K562 (cell line): ENCODE results near the gene TMEM45A. TPM values are rescaled to one million over a fixed set of nuclear protein-coding genes. Genes with fewer than 3 reads are reported as not detected.
A peak's percentile ranks its signal among the peaks of the same experiment; 100 is the strongest.

Experiments used
- ATAC-seq: fragments of 200-7000 bp; cut with Tn5 transposase; 3 replicates; pipeline ENCODE4 v1.9.1; 2020; ENCODE audit warnings: moderate library complexity
- BruUV-seq: library from RNA; stranded (reverse); fragments of 400-500 nt; replicated peaks from 2 replicates; lab custom pipeline; 2021; lab: Mats Ljungman, UMichigan
- CTCF ChIA-PET: fragments of 300-600 bp; formaldehyde crosslinking; extraction: SDS; loops from one replicate; lab custom pipeline; 2021; ENCODE audit warnings: low intra/inter-chr PET ratio; lab: Yijun Ruan, JAX
- POLR2A ChIA-PET: fragments of 300-600, 350-650 bp; sonication (Branson Sonifier 250); formaldehyde crosslinking; extraction: SDS; loops from one replicate; lab custom pipeline; 2021; ENCODE audit warnings: antibody characterized with exemption, inconsistent platforms; lab: Yijun Ruan, JAX
- DNase-seq, 4 experiments: peaks; one replicate each; pipeline versions ENCODE4 v3.0.0 to v3.0.0-alpha.2; 2011 to 2018; ENCODE audit warnings: low spot score in 3 of 4, mixed read lengths in 3 of 4; ENCODE audit errors: extremely low read depth in 1 of 4
- FAIRE-seq: peaks from 2 replicates; lab custom pipeline; 2011; peaks lifted over from hg19 to GRCh38; lab: Jason Lieb, UNC
- H2AFZ ChIP-seq: 2 replicates; pipeline ENCODE4 v1.6.0; 2011; ENCODE audit warnings: low read depth, low read length, control low read depth, inconsistent platforms
- H3K27ac ChIP-seq: fragments of 200-600 bp; 3 replicates; pipeline ENCODE4 v1.8.0; 2011; ENCODE audit warnings: low read depth, mild to moderate bottlenecking, control low read depth, inconsistent platforms, low read length, moderate library complexity, mixed read lengths; ENCODE audit errors: extremely low read depth
- H3K27me3 ChIP-seq, 2 experiments: fragments of 300-600 bp in 1 of 2; 2 replicates in 1 of 2; 3 replicates in 1 of 2; pipeline versions ENCODE4 v1.6.0 to v1.8.0; 2011; ENCODE audit warnings: inconsistent platforms in 2 of 2, low read length in 2 of 2, mild to moderate bottlenecking in 1 of 2, mixed read lengths in 1 of 2, moderate library complexity in 1 of 2; ENCODE audit not compliant: control insufficient read depth in 2 of 2, insufficient read depth in 2 of 2
- H3K36me3 ChIP-seq: fragments of 300-600 bp; 3 replicates; pipeline ENCODE4 v1.8.0; 2011; ENCODE audit warnings: mild to moderate bottlenecking, low read length, inconsistent platforms; ENCODE audit not compliant: control insufficient read depth, insufficient read depth
- H3K4me1 ChIP-seq, 2 experiments: fragments of 200-600 bp in 1 of 2; replicated peaks in 1 of 2; 2 replicates in 1 of 2; 3 replicates in 1 of 2; pipeline versions ENCODE4 v1.5.1 to v1.8.0; 2011; ENCODE audit warnings: inconsistent platforms in 2 of 2, low read length in 2 of 2, mild to moderate bottlenecking in 1 of 2, mixed read lengths in 1 of 2, moderate library complexity in 1 of 2; ENCODE audit not compliant: control insufficient read depth in 2 of 2, insufficient read depth in 2 of 2
- H3K4me2 ChIP-seq: 2 replicates; pipeline ENCODE4 v1.6.1; 2011; ENCODE audit warnings: low read length, control low read depth, inconsistent platforms, mixed read lengths; ENCODE audit not compliant: insufficient read depth
- H3K4me3 ChIP-seq: fragments of 200-600 bp; sonication (generic), shearing (Covaris generic); 2 replicates; pipeline ENCODE4 v1.5.1; 2016; ENCODE audit warnings: control low read depth, inconsistent platforms
- H3K79me2 ChIP-seq: fragments of 200-600 bp; 3 replicates; pipeline ENCODE4 v1.8.0; 2011; ENCODE audit warnings: low read length, inconsistent platforms; ENCODE audit not compliant: control insufficient read depth, insufficient read depth
- H3K9ac ChIP-seq, 2 experiments: 2 replicates each; pipeline versions ENCODE4 v1.6.0 to v1.6.1; 2011; ENCODE audit warnings: low read depth in 2 of 2, low read length in 2 of 2, control low read depth in 1 of 2, inconsistent platforms in 1 of 2, mild to moderate bottlenecking in 1 of 2, mixed read lengths in 1 of 2; ENCODE audit not compliant: insufficient read depth in 1 of 2
- H3K9me1 ChIP-seq: one replicate; pipeline ENCODE4 v1.6.0; 2011; ENCODE audit warnings: inconsistent platforms, mild to moderate bottlenecking, low read length, moderate library complexity; ENCODE audit not compliant: control insufficient read depth, insufficient read depth
- H3K9me3 ChIP-seq: replicated peaks from 2 replicates; pipeline ENCODE4 v1.5.1; 2011; ENCODE audit warnings: low read depth, low read length, inconsistent platforms; ENCODE audit not compliant: control insufficient read depth, insufficient read depth
- H4K20me1 ChIP-seq: replicated peaks from 2 replicates; pipeline ENCODE4 v1.6.1; 2011; ENCODE audit warnings: low read length, inconsistent platforms, mixed read lengths; ENCODE audit not compliant: control insufficient read depth, insufficient read depth
- ARID1B ChIP-seq: fragments of 450-650 bp; IDR thresholded peaks from 2 replicates; pipeline ENCODE4 v1.6.1; 2016; ENCODE audit warnings: antibody characterized with exemption, mild to moderate bottlenecking, inconsistent platforms
- BHLHE40 ChIP-seq: IDR thresholded peaks from 2 replicates; pipeline ENCODE4 v1.6.1; 2011; ENCODE audit warnings: low read length, improper control_type of control experiment
- CBFA2T3 ChIP-seq: fragments of 450-650 bp; IDR thresholded peaks from 2 replicates; pipeline ENCODE4 v1.6.1; 2017
- CEBPB ChIP-seq: fragments of 450-650 bp; IDR thresholded peaks from 2 replicates; pipeline ENCODE4 v1.6.1; 2016; ENCODE audit warnings: missing genetic modification characterization, missing compliant biosample characterization
- FOXK1 ChIP-seq: sonication (generic); formaldehyde crosslinking; IDR thresholded peaks from 2 replicates; pipeline ENCODE4 v1.8.0; 2022; ENCODE audit warnings: missing genetic modification reagents, mild to moderate bottlenecking, borderline replicate concordance
- HIVEP1 ChIP-seq: fragments of 250-450 bp; sonication (Bioruptor Pico); IDR thresholded peaks from 2 replicates; pipeline ENCODE4 v1.4.0; 2020; ENCODE audit warnings: mild to moderate bottlenecking
- HNRNPLL ChIP-seq: fragments of 200-400 bp; formaldehyde crosslinking; IDR thresholded peaks from 2 replicates; pipeline ENCODE4 v1.6.1; 2017; ENCODE audit warnings: low read length, low read depth, mild to moderate bottlenecking; ENCODE audit not compliant: poor library complexity, severe bottlenecking
- IRF2 ChIP-seq: sonication (generic); formaldehyde crosslinking; IDR thresholded peaks from 2 replicates; pipeline ENCODE4 v1.8.1; 2022; ENCODE audit warnings: mild to moderate bottlenecking, missing genetic modification reagents
- NFYB ChIP-seq: IDR thresholded peaks from 2 replicates; pipeline ENCODE4 v1.6.1; 2011; ENCODE audit warnings: mild to moderate bottlenecking, moderate library complexity; ENCODE audit not compliant: insufficient read length; ENCODE audit errors: extremely low read depth
- NR2C1 ChIP-seq, 2 experiments: fragments of 450-650 bp; IDR thresholded peaks; 2 replicates each; pipeline ENCODE4 v1.6.1; 2017; ENCODE audit warnings: mild to moderate bottlenecking in 2 of 2, antibody characterized with exemption in 1 of 2, inconsistent platforms in 1 of 2, missing compliant biosample characterization in 1 of 2, missing genetic modification characterization in 1 of 2
- RAD51 ChIP-seq: fragments of 450-650 bp; IDR thresholded peaks from 2 replicates; pipeline ENCODE4 v1.7.1; 2016; ENCODE audit warnings: low read depth, mild to moderate bottlenecking, borderline replicate concordance
- TSC22D4 ChIP-seq: fragments of 450-650 bp; IDR thresholded peaks from 2 replicates; pipeline ENCODE4 v1.6.1; 2016; ENCODE audit warnings: missing genetic modification characterization, missing biosample characterization, control low read depth
- ZKSCAN3 ChIP-seq: fragments of 250-450 bp; sonication (Bioruptor Pico); IDR thresholded peaks from 2 replicates; pipeline ENCODE4 v1.4.0; 2020
- ZNF134 ChIP-seq: fragments of 250-450 bp; sonication (Bioruptor Pico); conservative IDR thresholded peaks from 2 replicates; pipeline ENCODE4 v1.4.0; 2020
- ZNF175 ChIP-seq: fragments of 200-800 bp; sonication (Bioruptor generic); IDR thresholded peaks from 2 replicates; pipeline ENCODE4 v1.6.1; 2016; ENCODE audit warnings: low read depth, mild to moderate bottlenecking, missing genetic modification characterization, missing compliant biosample characterization
- ZNF184 ChIP-seq: sonication (generic); formaldehyde crosslinking; IDR thresholded peaks from 2 replicates; pipeline ENCODE4 v1.5.0; 2020; ENCODE audit warnings: missing genetic modification reagents
- WGBS: fragments of 100-300 bp; shearing (Covaris generic); methylation state at CpG from one replicate; pipeline ENCODE4 v1.1.6; 2016; ENCODE audit warnings: low coverage, mixed read lengths; ENCODE audit not compliant: insufficient coverage; ENCODE audit errors: missing lambda C conversion rate; 5-methylcytosine and 5-hydroxymethylcytosine counted together
- in situ Hi-C: fragments of 300-500 bp; cut with MboI; formaldehyde crosslinking; loops from 4 replicates; pipeline ENCODE4 v1.15.0; 2018; ENCODE audit warnings: inconsistent platforms, mixed read lengths
- intact Hi-C: fragments of 100-400 bp; cut with micrococcal nuclease; formaldehyde crosslinking; loops from 2 replicates; pipeline ENCODE4 v1.14.2; 2022
- polyA plus RNA-seq, 8 experiments: library from polyadenylated mRNA; depleted of rRNA in 4 of 8; stranded (reverse) in 5 of 8; unstranded in 3 of 8; fragments of >200 nt; fragmentation: Nextera tagmentation in 2 of 8; fragmentation: Illumina TruSeq in 1 of 8; extraction: Ambion mirVana in 2 of 8; extraction: Trizol in 1 of 8; gene quantifications; 2 replicates each; pipeline versions ENCODE4 v1.2.1 to v1.2.3, GENCODE V29; 2011 to 2014; ENCODE audit warnings: inconsistent platforms in 1 of 8, missing spikeins in 1 of 8
- total RNA-seq, 7 experiments: library from RNA; depleted of rRNA in 6 of 7; stranded (reverse); fragments of >200 nt in 6 of 7; fragmentation: Illumina TruSeq in 2 of 7; extraction: Trizol in 2 of 7; gene quantifications; 2 replicates each; pipeline versions ENCODE4 v1.2.1 to v1.2.3, GENCODE V29; 2011 to 2021; ENCODE audit warnings: low replicate concordance in 1 of 7
- TF ChIP-seq, protein P1 (sequence below): fragments of 250-450 bp; sonication (Bioruptor Pico); IDR thresholded peaks from 2 replicates; pipeline ENCODE4 v1.4.0; 2020; ENCODE audit warnings: mild to moderate bottlenecking, moderate library complexity
- TF ChIP-seq, protein P2 (sequence below): IDR thresholded peaks from 3 replicates; pipeline ENCODE4 v1.6.1; 2011; ENCODE audit warnings: borderline replicate concordance, mild to moderate bottlenecking; ENCODE audit not compliant: insufficient read length, insufficient read depth
- TF ChIP-seq, protein P3 (sequence below): sonication (generic); formaldehyde crosslinking; IDR thresholded peaks from 2 replicates; pipeline ENCODE4 v1.5.0; 2020; ENCODE audit warnings: missing genetic modification reagents
- TF ChIP-seq, protein P4 (sequence below): sonication (generic); IDR thresholded peaks from 2 replicates; pipeline ENCODE4 v1.6.1; 2016

TMEM45A gene
- total and polyA plus RNA-seq, 9 of the 15 experiments (the other 6 are each of a cell fraction or from before 2014, with no cell fraction given), result 0.41 to 4.1 (median 0.95) TPM

DNA sequence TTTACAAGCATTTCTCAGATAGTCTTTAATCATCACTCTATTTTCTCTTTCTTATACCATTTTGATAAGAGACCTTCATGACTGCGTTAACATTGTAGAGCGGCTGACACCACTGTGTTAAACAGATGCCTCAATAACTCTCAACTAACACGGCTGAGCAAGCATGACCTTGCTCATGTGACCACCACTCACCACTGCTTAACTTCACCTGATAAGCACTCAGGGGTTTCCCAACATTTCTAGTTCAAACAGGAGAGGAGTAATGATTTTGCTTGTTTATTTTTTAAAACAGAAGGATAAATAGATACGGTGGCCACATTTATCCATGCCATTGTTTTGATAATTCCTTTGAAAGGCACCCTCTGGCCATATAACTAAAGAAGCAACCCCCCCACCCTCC, 37.7 kb upstream of the TMEM45A start:
- H2AFZ ChIP-seq, result no peak overlapping the region
- no peaks in the 10 kb centered on the region for H3K9me1 ChIP-seq
- ChIA-PET POLR2A (no interaction called here), CTCF (no interaction called here)
- no peak overlapping the region for H3K4me3 ChIP-seq
- H4K20me1 ChIP-seq, result no peaks in the 10 kb centered on the region
- H3K27me3 ChIP-seq, result no peaks in the 10 kb centered on the region
- no TSS peak for BruUV-seq
- no peaks in the 10 kb centered on the region for H3K4me1 ChIP-seq
- in situ Hi-C loops, result no loop called here
- no peaks in the 10 kb centered on the region for H3K36me3 ChIP-seq
- no peaks in the 10 kb centered on the region for H3K9me3 ChIP-seq
- no peak overlapping the region for H3K4me2 ChIP-seq
- FAIRE-seq (no peak), ATAC-seq (no peak), DNase-seq (peak in 3 of 4 experiments; percentile 15 to 30 (median 17))
- no peaks in the 10 kb centered on the region for H3K79me2 ChIP-seq
- H3K27ac ChIP-seq, result no peak overlapping the region
- intact Hi-C loops, result loop anchor here (5.0 kb wide), 1 partner anchor 52 kb away; the partner anchor contains the start of genes LNP1 and TOMM70
- H3K9ac ChIP-seq, result no peak overlapping the region
- 50% methylated on average over 4 of the region's 4 CpGs for WGBS
- no peak for TF ChIP-seq HIVEP1 (CRISPR knock-in tag)
- TF ChIP-seq, protein P1, sequence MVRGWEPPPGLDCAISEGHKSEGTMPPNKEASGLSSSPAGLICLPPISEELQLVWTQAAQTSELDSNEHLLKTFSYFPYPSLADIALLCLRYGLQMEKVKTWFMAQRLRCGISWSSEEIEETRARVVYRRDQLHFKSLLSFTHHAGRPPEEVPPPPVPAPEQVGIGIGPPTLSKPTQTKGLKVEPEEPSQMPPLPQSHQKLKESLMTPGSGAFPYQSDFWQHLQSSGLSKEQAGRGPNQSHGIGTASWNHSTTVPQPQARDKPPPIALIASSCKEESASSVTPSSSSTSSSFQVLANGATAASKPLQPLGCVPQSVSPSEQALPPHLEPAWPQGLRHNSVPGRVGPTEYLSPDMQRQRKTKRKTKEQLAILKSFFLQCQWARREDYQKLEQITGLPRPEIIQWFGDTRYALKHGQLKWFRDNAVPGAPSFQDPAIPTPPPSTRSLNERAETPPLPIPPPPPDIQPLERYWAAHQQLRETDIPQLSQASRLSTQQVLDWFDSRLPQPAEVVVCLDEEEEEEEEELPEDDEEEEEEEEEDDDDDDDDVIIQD, result no peak
- TF ChIP-seq FOXK1 (CRISPR knock-in tag), result no peak
- TF ChIP-seq TSC22D4, result no peak
- TF ChIP-seq CEBPB (tag), result peak; percentile 53; the same call in 1 of the 2 replicates
- peak; percentile 27; the same call in 1 of the 2 replicates for TF ChIP-seq RAD51
- no peak for TF ChIP-seq ZNF175 (CRISPR knock-in tag)
- TF ChIP-seq, protein P2, sequence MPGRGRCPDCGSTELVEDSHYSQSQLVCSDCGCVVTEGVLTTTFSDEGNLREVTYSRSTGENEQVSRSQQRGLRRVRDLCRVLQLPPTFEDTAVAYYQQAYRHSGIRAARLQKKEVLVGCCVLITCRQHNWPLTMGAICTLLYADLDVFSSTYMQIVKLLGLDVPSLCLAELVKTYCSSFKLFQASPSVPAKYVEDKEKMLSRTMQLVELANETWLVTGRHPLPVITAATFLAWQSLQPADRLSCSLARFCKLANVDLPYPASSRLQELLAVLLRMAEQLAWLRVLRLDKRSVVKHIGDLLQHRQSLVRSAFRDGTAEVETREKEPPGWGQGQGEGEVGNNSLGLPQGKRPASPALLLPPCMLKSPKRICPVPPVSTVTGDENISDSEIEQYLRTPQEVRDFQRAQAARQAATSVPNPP, result no peak
- no peak for TF ChIP-seq HNRNPLL
- TF ChIP-seq, protein P3, sequence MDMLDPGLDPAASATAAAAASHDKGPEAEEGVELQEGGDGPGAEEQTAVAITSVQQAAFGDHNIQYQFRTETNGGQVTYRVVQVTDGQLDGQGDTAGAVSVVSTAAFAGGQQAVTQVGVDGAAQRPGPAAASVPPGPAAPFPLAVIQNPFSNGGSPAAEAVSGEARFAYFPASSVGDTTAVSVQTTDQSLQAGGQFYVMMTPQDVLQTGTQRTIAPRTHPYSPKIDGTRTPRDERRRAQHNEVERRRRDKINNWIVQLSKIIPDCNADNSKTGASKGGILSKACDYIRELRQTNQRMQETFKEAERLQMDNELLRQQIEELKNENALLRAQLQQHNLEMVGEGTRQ, result peak; percentile 28; the same call in 1 of the 2 replicates
- no peak for TF ChIP-seq ZKSCAN3
- TF ChIP-seq ZNF184 (CRISPR knock-in tag), result no peak
- TF ChIP-seq ZNF134 (CRISPR knock-in tag), result peak; percentile 89
- peak; percentile 44 for TF ChIP-seq CBFA2T3
- TF ChIP-seq BHLHE40, result peak; percentile 43; the same call in 1 of the 2 replicates
- TF ChIP-seq, protein P4, sequence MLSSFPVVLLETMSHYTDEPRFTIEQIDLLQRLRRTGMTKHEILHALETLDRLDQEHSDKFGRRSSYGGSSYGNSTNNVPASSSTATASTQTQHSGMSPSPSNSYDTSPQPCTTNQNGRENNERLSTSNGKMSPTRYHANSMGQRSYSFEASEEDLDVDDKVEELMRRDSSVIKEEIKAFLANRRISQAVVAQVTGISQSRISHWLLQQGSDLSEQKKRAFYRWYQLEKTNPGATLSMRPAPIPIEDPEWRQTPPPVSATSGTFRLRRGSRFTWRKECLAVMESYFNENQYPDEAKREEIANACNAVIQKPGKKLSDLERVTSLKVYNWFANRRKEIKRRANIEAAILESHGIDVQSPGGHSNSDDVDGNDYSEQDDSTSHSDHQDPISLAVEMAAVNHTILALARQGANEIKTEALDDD, result 0 out of 2 replicates have a peak, but pooled peaks have one; percentile 23
- no peak for TF ChIP-seq IRF2
- no peak for TF ChIP-seq NFYB
- TF ChIP-seq ARID1B, result 0 out of 2 replicates have a peak, but pooled peaks have one; percentile 21
- TF ChIP-seq NR2C1 (IDR thresholded peaks at IDR 0.05), result no peak
- 0 out of 2 replicates have a peak, but pooled peaks have one; percentile 20 for TF ChIP-seq NR2C1 (tag; IDR thresholded peaks at IDR 0.05)
